Heart left ventricle (tissue), 16 donors: ENCODE results near the gene TMEM130. TPM values are rescaled to one million over a fixed set of nuclear protein-coding genes. Genes with fewer than 3 reads are reported as not detected.

Source experiments
- ATAC-seq, 4 donors: fragments of 200-7000 bp; cut with Tn5 transposase; one replicate each; pipeline ENCODE4 v1.9.1; 2020 to 2022; ENCODE audit warnings: moderate library complexity in 4 of 4, mild to moderate bottlenecking in 3 of 4, moderate number of reproducible peaks in 1 of 4
- DNase-seq, 5 donors: peaks; one replicate each; pipeline ENCODE4 v3.0.0-alpha.2; 2020
- H3K27ac ChIP-seq, 12 donors: fragments of 200-600 bp; sonication (generic) in 4 of 12; one replicate each; pipeline versions ENCODE4 v1.5.0 to v1.8.0; 2016 to 2022; ENCODE audit warnings: mild to moderate bottlenecking in 2 of 12
- H3K27me3 ChIP-seq, 9 donors: fragments of 200-600 bp; sonication (generic) in 2 of 9; one replicate each; pipeline versions ENCODE4 v1.5.1 to v1.8.0; 2016 to 2022; ENCODE audit warnings: mild to moderate bottlenecking in 3 of 9
- H3K36me3 ChIP-seq, 9 donors: fragments of 200-600 bp; sonication (generic) in 2 of 9; one replicate each; pipeline versions ENCODE4 v1.5.0 to v1.8.0; 2018 to 2022; ENCODE audit warnings: mild to moderate bottlenecking in 2 of 9
- H3K4me1 ChIP-seq, 12 donors: fragments of 200-600 bp; sonication (generic) in 4 of 12; one replicate each; pipeline versions ENCODE4 v1.5.0 to v1.8.0; 2016 to 2022; ENCODE audit warnings: mild to moderate bottlenecking in 3 of 12
- H3K4me3 ChIP-seq, 12 donors: fragments of 200-600 bp; sonication (generic) in 4 of 12; one replicate each; pipeline versions ENCODE4 v1.5.0 to v1.8.0; 2017 to 2022; ENCODE audit warnings: mild to moderate bottlenecking in 9 of 12, moderate library complexity in 4 of 12
- H3K9me3 ChIP-seq, 12 donors: fragments of 200-600 bp; sonication (generic) in 4 of 12; one replicate each; pipeline versions ENCODE4 v1.5.0 to v1.8.0; 2016 to 2022; ENCODE audit warnings: mild to moderate bottlenecking in 1 of 12
- CTCF ChIP-seq, 12 donors: fragments of 200-600 bp; sonication (generic) in 4 of 12; IDR thresholded peaks; one replicate each; pipeline versions ENCODE4 v1.5.0 to v1.8.0; 2018 to 2022; ENCODE audit warnings: antibody characterized with exemption in 12 of 12, mild to moderate bottlenecking in 5 of 12
- POLR2A ChIP-seq, 2 donors: fragments of 450-650 bp; IDR thresholded peaks; one replicate each; pipeline ENCODE4 v1.6.1; 2017; ENCODE audit warnings: antibody characterized with exemption in 2 of 2, mild to moderate bottlenecking in 2 of 2, moderate library complexity in 2 of 2
- WGBS, 4 donors: extraction: QIAGEN DNeasy Blood & Tissue Kit in 2 of 4; methylation state at CpG; one replicate each; pipeline versions ENCODE4 v1.1.5 to v1.1.7; 2013 to 2018; 5-methylcytosine and 5-hydroxymethylcytosine counted together
- intact Hi-C, 10 donors: fragments of 100-400 bp; cut with DNase I; formaldehyde crosslinking; loops; one replicate each; pipeline versions ENCODE4 v1.11.1 to v1.14.2; 2022
- polyA plus RNA-seq, 2 donors: library from polyadenylated mRNA; stranded (reverse); fragments of 200-250 nt; gene quantifications; one replicate each; pipeline ENCODE4 v1.2.3, GENCODE V29; 2013
- total RNA-seq, 9 donors: library from RNA; depleted of rRNA in 2 of 9; stranded (reverse); fragments of >200 nt in 2 of 9; fragmentation: NEBNext Ultra II Directional in 3 of 9; extraction: Animal tissue kit (Norgen Biotek cat#: 25700) in 3 of 9; gene quantifications; one replicate each; pipeline versions ENCODE4 v1.1.0 to v1.2.4, GENCODE V29; 2016 to 2023
- donor health status: ischemic (EF 13 %, LVEDD 7.1; RV severe dilation, severe dysfunction).
- donor health status: healthy with polysubstance abuse.
- donor health status: DM: no; HTN: yes; CAD: no.
- donor health status: DM: no; HTN: no; CAD: no.
- donor health status: ischemic (EF 25% LVEDD 6.9; RV normal size, moderate dysfunction).
- donor health status: ischemic (EF 25% LVEDD 5.7; RV mildly dilated, moderate dysfunction).
- donor health status: healthy.
- donor health status: DM: yes; HTN: yes; CAD: no.
- donor health status: ischemic (EF 35%, LVEDD 5.7; RV mildly dilated, moderate dysfunction).
- donor health status: nonischemic (EF 11% LVEDD 7.7; RV severe dilation, severe dysfunction).
- donor health status: DM: yes; HTN: yes; CAD: no.
- donor health status: PGD.
- donor health status: ischemic (EF 29% LVEDD 5.4; RV normal size, mild dysfunction).
- donor health status: nonischemic (EF 23%, LVEDD 6.1; RV moderate dilation, normal function).

Gene TMEM130
- total and polyA plus RNA-seq, 11 donors, result 0.11 to 0.77 (median 0.20) TPM; not detected in 7

DNA sequence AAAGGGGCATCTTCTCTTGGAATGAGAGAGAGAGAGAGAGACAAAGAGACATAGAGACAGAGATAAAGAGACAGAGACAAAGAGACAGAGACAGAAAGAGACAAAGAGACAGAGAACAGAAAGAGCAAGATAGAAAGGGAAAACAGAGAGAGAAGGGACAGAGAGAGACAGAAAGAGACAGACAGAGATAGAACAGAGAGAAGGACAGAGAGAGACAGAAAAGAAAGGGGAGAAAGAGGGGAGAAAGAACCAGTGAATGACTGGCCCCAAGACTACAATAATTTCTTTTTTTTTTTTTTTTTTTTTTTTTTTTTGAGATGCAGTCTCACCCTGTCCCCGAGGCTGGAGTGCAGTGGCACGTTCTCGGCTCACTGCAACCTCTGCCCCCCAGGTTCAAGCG, 7.6 kb downstream of the TMEM130 start:
- no peaks in the 10 kb centered on the region for H3K36me3 ChIP-seq
- TF ChIP-seq POLR2A (IDR thresholded peaks at IDR 0.05) (no peak), CTCF (IDR thresholded peaks at IDR 0.05) (no peak)
- DNase-seq (no peak), ATAC-seq (no peak)
- no peak overlapping the region for H3K4me3 ChIP-seq
- intact Hi-C loops, result no loop called here
- no peaks in the 10 kb centered on the region for H3K9me3 ChIP-seq
- H3K27ac ChIP-seq, result no peak overlapping the region
- peaks cover 0 to 7% (median 0%) of the 10 kb centered on the region in 9 donors for H3K27me3 ChIP-seq
- WGBS, 4 donors, result 65 to 81% (median 71%) methylated on average over 4 of the region's 4 CpGs
- H3K4me1 ChIP-seq, result peaks cover 0 to 2% (median 0%) of the 10 kb centered on the region in 12 donors

GRCh38 chr7:98860071-98860470, 9.7 kb downstream of the TMEM130 start:
- 63 to 70% (median 67%) methylated on average over 11 to 12 of the region's 12 CpGs for WGBS, 4 donors
- ATAC-seq (no peak), DNase-seq (no peak)
- H3K9me3 ChIP-seq, result no peaks in the 10 kb centered on the region
- no peak overlapping the region for H3K4me3 ChIP-seq
- no peaks in the 10 kb centered on the region for H3K36me3 ChIP-seq
- H3K4me1 ChIP-seq, result no peaks in the 10 kb centered on the region
- intact Hi-C loops, result no loop called here
- TF ChIP-seq CTCF (IDR thresholded peaks at IDR 0.05) (no peak), POLR2A (IDR thresholded peaks at IDR 0.05) (no peak)
- peaks cover 0 to 7% (median 0%) of the 10 kb centered on the region in 9 donors for H3K27me3 ChIP-seq
- no peak overlapping the region for H3K27ac ChIP-seq

GRCh38 chr7:98855610-98856422, 14.0 kb downstream of the TMEM130 start:
- Histone ChIP-seq H3K27me3 (peaks cover 0 to 8% (median 0%) of the 10 kb centered on the region in 9 donors), H3K27ac (no peak overlapping the region), H3K4me3 (no peak overlapping the region), H3K36me3 (no peaks in the 10 kb centered on the region), H3K4me1 (no peaks in the 10 kb centered on the region), H3K9me3 (no peaks in the 10 kb centered on the region)
- WGBS, 4 donors, result 69 to 77% (median 70%) methylated on average over 17 to 24 of the region's 24 CpGs
- no peak for DNase-seq
- peak in 1 of 4 donors; percentile 15 for ATAC-seq
- intact Hi-C loops, result no loop called here
- TF ChIP-seq CTCF (IDR thresholded peaks at IDR 0.05) (no peak), POLR2A (IDR thresholded peaks at IDR 0.05) (no peak)

DNA sequence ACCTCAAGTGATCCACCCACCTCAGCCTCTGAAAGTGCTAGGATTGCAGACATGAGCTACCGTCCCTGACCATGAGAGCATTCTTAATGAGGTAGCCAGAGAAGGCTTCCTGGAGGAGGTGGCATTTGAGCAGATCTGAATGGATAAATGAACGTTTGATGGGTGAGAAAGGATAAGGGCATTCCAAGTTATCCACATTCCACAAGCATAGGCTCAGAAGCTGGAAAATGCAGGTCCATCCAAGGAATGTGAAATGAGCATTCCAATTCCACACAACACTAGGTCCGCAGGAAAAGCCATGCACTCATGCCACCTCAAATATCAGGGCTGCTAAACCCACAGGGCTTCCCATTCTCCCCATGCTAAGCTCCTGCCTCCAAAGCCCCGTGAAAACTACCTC, 17.0 kb downstream of the TMEM130 start:
- no peak for DNase-seq
- TF ChIP-seq POLR2A (IDR thresholded peaks at IDR 0.05) (no peak), CTCF (IDR thresholded peaks at IDR 0.05) (no peak)
- no peak overlapping the region for H3K4me3 ChIP-seq
- H3K27me3 ChIP-seq, result peaks cover 0 to 8% (median 0%) of the 10 kb centered on the region in 9 donors
- no peak overlapping the region for H3K27ac ChIP-seq
- no peaks in the 10 kb centered on the region for H3K36me3 ChIP-seq
- intact Hi-C loops, result no loop called here
- no peaks in the 10 kb centered on the region for H3K4me1 ChIP-seq
- ATAC-seq, result no peak
- WGBS, 4 donors, result 52 to 66% (median 60%) methylated on average over 4 of the region's 4 CpGs
- peaks cover 0 to 19% (median 8%) of the 10 kb centered on the region in 12 donors for H3K9me3 ChIP-seq
